ENCODE measurements around the gene PAM16.

The PAM16 gene

DNA sequence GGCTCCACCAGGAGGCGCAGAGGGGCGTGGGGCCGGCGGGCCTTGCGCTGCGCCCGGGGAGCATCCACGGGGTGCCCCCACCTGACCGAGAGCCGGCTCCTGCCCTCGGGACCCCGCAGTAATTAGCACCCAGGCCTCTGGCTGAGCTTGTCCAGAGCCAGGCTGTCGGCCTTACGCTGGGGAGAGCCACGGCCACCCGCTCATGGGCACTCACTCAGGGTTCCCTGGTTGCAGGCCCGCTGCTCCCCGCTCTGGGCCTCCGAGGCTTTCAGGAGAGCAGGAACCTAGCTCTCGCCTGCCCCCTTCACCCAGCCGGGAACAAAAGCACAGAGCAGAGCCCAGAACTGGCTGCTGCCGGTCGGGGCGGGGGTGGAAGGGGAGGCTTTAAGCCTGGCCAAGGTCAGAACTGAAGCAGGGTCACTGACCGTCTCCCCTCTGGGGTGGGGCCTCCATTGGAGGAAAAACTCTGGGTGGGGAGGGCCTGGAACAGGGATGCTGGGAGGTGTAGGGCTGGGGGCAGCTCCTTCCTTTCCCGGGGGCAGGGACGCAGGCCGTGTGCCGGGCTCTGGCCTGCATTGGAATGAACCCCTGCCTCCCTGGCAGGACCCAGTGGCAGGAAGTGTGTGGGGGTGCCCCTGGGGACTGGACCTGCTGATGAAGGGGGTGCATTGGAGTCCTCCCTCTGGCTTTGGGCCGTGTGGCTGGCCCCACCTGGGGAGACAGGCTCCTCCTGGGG is 22.9 kb downstream of the PAM16 start:
- TF ChIP-seq, protein P1, sequence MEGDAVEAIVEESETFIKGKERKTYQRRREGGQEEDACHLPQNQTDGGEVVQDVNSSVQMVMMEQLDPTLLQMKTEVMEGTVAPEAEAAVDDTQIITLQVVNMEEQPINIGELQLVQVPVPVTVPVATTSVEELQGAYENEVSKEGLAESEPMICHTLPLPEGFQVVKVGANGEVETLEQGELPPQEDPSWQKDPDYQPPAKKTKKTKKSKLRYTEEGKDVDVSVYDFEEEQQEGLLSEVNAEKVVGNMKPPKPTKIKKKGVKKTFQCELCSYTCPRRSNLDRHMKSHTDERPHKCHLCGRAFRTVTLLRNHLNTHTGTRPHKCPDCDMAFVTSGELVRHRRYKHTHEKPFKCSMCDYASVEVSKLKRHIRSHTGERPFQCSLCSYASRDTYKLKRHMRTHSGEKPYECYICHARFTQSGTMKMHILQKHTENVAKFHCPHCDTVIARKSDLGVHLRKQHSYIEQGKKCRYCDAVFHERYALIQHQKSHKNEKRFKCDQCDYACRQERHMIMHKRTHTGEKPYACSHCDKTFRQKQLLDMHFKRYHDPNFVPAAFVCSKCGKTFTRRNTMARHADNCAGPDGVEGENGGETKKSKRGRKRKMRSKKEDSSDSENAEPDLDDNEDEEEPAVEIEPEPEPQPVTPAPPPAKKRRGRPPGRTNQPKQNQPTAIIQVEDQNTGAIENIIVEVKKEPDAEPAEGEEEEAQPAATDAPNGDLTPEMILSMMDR (IDR thresholded peaks at IDR 0.05; ENCODE audit: extremely low read depth, missing control alignments): peak; percentile 36
- DNase-seq (ENCODE audit: low spot score): peak; percentile 85

DNA sequence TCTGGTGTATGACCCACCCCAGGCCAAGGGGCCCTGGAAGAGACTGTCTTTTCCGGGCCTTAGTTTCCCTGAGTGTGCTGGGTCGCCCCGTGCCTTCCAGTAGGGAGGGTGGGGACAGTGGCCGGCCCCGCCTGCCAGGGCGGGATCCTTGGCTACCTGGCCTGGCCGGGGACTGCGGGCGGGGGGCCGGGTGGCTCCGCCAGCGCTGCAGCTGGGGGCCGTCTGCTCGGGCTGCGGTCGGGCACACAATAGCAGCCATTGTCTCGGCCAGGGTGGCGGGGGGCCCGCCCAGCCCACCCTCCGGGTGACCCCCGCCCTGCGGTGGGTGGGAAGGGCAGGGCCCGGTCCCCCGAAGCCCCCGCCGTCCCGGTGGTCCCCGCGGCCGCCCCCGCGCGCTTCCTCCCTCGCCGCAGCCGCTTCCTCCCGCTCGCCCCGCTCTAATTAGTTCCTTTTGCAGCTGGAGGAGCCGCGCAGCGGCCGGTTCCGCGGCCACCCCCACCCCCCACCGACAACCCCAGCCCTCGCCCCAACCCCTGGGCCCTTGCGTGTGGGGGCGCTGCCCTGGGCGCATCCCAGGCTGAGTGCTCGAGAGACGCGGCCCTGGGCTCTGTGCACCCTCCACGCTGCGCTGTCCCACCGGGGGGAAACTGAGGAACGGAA is 23.6 kb downstream of the PAM16 start:
- DNase-seq (ENCODE audit: low spot score): peak; percentile 64

DNA sequence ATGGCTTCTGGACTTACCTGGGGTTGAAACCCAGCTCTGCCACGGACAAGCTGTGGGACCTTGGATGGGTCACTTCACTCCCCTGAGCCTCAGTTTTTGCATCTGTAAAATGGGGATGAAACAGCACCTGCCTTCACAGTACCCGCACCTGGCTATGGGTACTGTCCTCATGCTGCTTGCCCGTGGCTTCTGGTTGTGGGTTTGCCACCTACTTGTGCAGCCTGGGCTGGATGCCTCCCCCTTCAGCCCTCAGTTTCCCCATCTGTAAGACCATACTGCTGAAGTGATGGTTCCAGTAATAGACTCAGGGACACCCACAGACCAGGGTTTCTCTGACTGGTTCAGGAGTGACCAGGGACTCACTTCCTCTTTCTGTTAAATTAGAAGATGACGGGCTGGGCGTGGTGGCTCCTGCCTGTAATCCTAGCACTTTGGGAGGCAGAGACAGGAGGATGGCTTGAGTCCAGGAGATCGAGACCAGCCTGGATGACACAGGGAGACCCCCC is 25.8 kb downstream of the PAM16 start:
- peak; percentile 80 for DNase-seq (ENCODE audit: low spot score)
- TF ChIP-seq, protein P1 (IDR thresholded peaks at IDR 0.05; ENCODE audit: extremely low read depth, missing control alignments): no peak

More for the DNA sequence above, 23.6 kb downstream of the PAM16 start:
- TF ChIP-seq, protein P1 (IDR thresholded peaks at IDR 0.05; ENCODE audit: extremely low read depth, missing control alignments): no peak

DNA sequence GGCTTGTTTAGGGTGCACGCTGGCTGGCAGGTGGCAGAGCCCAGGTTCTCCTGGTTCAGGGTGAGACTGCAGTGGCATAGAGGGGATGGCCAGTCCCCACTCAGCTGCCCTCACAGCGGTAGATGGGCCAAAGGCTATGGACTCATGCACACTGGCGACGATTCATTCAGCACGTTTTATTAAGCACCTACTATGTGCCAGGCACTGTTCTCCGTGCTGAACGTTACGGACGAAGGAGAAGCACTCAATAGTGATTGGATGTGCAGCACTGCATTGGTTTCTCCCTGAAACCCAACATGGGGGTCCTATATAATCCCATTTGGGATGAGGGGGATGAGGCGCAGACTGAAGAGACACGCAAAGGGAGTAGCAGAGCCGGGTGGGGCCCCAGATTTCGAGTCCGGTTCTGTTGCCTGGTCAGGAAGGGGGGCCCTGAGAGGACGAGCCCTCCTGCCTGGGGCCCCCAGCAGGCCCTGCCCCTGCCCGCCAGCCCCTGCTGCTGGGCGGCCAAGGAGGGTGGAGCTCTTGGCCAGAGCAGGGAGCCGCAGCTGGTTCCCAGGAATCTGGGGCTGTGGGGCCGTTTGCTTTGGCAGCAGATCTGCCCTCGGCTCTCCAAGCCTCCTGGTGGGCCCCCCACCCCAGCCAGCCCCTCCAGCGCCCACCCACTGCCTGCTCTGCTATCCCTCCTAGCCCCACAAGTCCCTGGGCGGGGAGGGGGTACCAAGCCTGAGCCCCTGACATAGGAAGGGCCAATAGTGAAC is 26.4 kb downstream of the PAM16 start:
- TF ChIP-seq, protein P1 (IDR thresholded peaks at IDR 0.05; ENCODE audit: extremely low read depth, missing control alignments): no peak
- no peak for DNase-seq (ENCODE audit: low spot score)

DNA sequence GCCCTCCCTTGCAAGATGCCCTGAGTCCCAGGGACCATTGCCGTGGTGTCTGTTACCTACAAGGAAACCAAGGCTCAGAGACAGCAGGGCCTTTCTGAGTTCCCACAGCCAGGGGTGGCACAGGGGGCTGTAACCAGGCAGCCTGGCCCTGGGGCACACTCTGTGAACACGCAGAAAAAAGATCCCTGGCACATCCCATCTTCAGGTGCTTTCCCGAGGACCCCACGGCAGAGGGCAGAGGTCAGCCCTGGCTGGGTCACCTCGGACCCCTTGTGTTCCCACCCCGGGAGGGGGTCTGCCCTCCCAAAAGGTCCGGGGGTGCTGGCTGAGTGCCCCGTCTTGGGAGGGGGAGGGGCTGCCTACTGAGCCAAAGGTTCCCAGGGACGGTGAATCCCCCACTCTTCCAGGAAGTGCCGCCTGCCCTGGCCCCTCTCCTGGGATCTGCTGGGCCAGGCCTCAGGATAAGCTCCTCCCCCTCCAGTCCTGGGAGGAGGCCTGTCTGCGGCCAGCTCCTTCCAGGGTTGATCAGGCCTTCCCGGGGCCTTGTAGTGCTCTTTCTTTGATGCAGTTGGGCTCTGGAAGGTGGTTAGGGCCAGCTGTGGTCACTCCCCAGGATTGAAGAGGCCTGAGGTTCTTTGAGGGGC is 27.2 kb downstream of the PAM16 start:
- TF ChIP-seq, protein P1 (IDR thresholded peaks at IDR 0.05; ENCODE audit: extremely low read depth, missing control alignments): no peak
- DNase-seq (ENCODE audit: low spot score): no peak

DNA sequence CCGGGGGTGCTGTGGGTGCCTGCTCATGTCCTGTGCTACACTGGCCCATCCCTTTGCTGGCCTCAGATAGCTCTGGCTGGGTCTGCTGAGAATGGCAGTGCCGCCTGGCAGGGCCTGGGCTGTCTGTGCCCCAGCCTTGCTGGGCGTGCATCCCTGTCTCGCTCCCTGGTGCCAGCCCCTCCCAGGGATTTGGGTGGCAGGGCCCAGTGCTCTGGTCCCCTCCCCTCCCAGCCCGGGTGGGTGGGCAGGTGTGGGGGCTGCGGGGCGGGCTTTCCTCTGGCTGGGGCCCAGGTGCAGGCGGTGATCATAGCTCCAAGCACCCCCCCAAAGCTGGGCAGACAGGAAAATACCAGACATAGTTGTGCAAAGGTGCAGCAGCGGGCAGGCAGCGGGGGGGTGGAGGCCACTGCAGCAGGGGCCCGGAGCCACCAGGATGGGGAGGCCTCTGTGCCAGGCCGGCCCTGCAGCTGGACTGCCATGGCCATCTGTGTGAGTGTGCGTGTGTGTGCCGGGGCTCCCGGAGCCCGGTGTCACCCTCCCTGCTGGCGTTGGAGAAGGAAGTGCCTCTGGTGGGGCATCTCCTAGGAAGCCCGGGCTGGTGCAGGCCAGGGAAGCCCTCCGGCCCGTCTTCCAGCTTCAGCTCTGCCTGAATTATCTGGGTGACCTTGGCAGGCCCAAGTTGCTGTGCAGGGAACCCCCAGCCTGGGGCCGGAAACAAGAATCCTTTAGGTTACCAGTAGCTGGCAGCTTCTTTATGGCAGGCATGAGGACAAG is 27.9 kb downstream of the PAM16 start:
- TF ChIP-seq, protein P1 (IDR thresholded peaks at IDR 0.05; ENCODE audit: extremely low read depth, missing control alignments): no peak
- no peak for DNase-seq (ENCODE audit: low spot score)
